Ecto neural progenitor cell (in vitro differentiated cells): ENCODE measurements around the gene YTHDF1.
"Not testable (repeated sequence)": the region's sequence is repeated elsewhere in the genome, so short reads cannot be mapped to it uniquely, and the experiment has no call there.

Experiments
- DNase-seq: peaks from one replicate; pipeline ENCODE4 v3.0.0-alpha.2; 2018; ENCODE audit warnings: low spot score

Gene YTHDF1

GRCh38 chr20:63216041-63216848 is at the start of gene YTHDF1:
TSS of gene YTHDF1 (minus strand) at chr20:63216131. CDS start at chr20:63215892, 239 bp downstream.
- DNase-seq: peak; percentile 97

GRCh38 chr20:63264519-63264918 is 48.6 kb upstream of the YTHDF1 start:
- DNase-seq: no peak

- no peak for DNase-seq
Measured at GRCh38 chr20:63264000-63264399, 48.1 kb upstream of the YTHDF1 start.

- no peak for DNase-seq
Measured at GRCh38 chr20:63262836-63263235, 46.9 kb upstream of the YTHDF1 start.

GRCh38 chr20:63261795-63262528 is 46.0 kb upstream of the YTHDF1 start:
- no peak for DNase-seq

- no peak for DNase-seq
Measured at GRCh38 chr20:63261060-63261794, 45.3 kb upstream of the YTHDF1 start.

- DNase-seq: no peak
Measured at GRCh38 chr20:63260521-63260920, 44.6 kb upstream of the YTHDF1 start.

- no peak for DNase-seq
Measured at GRCh38 chr20:63259734-63260460, 44.0 kb upstream of the YTHDF1 start.

GRCh38 chr20:63258781-63259180 is 42.9 kb upstream of the YTHDF1 start:
- no peak for DNase-seq

- no peak for DNase-seq
Measured at GRCh38 chr20:63257629-63258028, 41.7 kb upstream of the YTHDF1 start.

- no peak for DNase-seq
Measured at GRCh38 chr20:63256954-63257353, 41.0 kb upstream of the YTHDF1 start.

- DNase-seq: no peak
Measured at GRCh38 chr20:63255931-63256704, 40.2 kb upstream of the YTHDF1 start.

- peak; percentile 77 for DNase-seq
Measured at GRCh38 chr20:63254606-63255384, 38.9 kb upstream of the YTHDF1 start.

- DNase-seq: peak; percentile 67
Measured at GRCh38 chr20:63254232-63254605, 38.3 kb upstream of the YTHDF1 start, which contains the start of gene NKAIN4. TSS of gene NKAIN4 (minus strand) at chr20:63254463. CDS start at chr20:63254450, 13 bp downstream.

- DNase-seq: peak; percentile 87
Measured at GRCh38 chr20:63253438-63254231, 37.7 kb upstream of the YTHDF1 start.

GRCh38 chr20:63253065-63253437 is 37.1 kb upstream of the YTHDF1 start:
- no peak for DNase-seq

GRCh38 chr20:63252284-63252711 is 36.4 kb upstream of the YTHDF1 start:
- DNase-seq: no peak

GRCh38 chr20:63251350-63251749 is 35.4 kb upstream of the YTHDF1 start:
- DNase-seq: not testable (repeated sequence)

GRCh38 chr20:63249891-63250290 is 34.0 kb upstream of the YTHDF1 start:
- no peak for DNase-seq
